H9 (cell line): ENCODE data around the gene PCSK9. TPM values are rescaled to one million over a fixed set of nuclear protein-coding genes. Genes with fewer than 3 reads are reported as not detected.

Experiments
- DNase-seq: peaks from one replicate; pipeline ENCODE4 v3.0.0-alpha.2; 2017
- H2AFZ ChIP-seq: one replicate; pipeline ENCODE4 v1.6.1; 2013; ENCODE audit warnings: mild to moderate bottlenecking, low read length, control low read depth, moderate library complexity
- H2AK5ac ChIP-seq: 2 replicates; pipeline ENCODE4 v1.6.1; 2013; ENCODE audit warnings: low read length, control low read depth, mixed read lengths; ENCODE audit not compliant: insufficient read length
- H2BK120ac ChIP-seq: one replicate; pipeline ENCODE4 v1.6.1; 2013; ENCODE audit warnings: low read depth, mild to moderate bottlenecking, low read length, control low read depth, inconsistent platforms; ENCODE audit not compliant: poor library complexity, severe bottlenecking
- H2BK12ac ChIP-seq: 2 replicates; pipeline ENCODE4 v1.6.1; 2013; ENCODE audit warnings: low read length, control low read depth, mixed read lengths, low read depth; ENCODE audit not compliant: insufficient read length
- H2BK15ac ChIP-seq: 2 replicates; pipeline ENCODE4 v1.6.1; 2013; ENCODE audit warnings: low read depth, low read length, control low read depth
- H2BK20ac ChIP-seq: one replicate; pipeline ENCODE4 v1.6.1; 2013; ENCODE audit warnings: low read depth, mild to moderate bottlenecking, low read length, control low read depth, inconsistent platforms; ENCODE audit not compliant: poor library complexity, severe bottlenecking
- H2BK5ac ChIP-seq: 2 replicates; pipeline ENCODE4 v1.6.1; 2013; ENCODE audit warnings: low read length, control low read depth, mixed read lengths; ENCODE audit not compliant: insufficient read length
- H3K14ac ChIP-seq: 2 replicates; pipeline ENCODE4 v1.6.1; 2013; ENCODE audit warnings: low read length, control low read depth; ENCODE audit not compliant: insufficient read depth
- H3K18ac ChIP-seq: 2 replicates; pipeline ENCODE4 v1.6.1; 2013; ENCODE audit warnings: low read depth, mild to moderate bottlenecking, mixed read lengths, low read length, control low read depth; ENCODE audit not compliant: insufficient read length
- H3K23ac ChIP-seq: 2 replicates; pipeline ENCODE4 v1.6.1; 2013; ENCODE audit warnings: low read length, control low read depth, mixed read lengths, low read depth; ENCODE audit not compliant: insufficient read length
- H3K23me2 ChIP-seq: 2 replicates; pipeline ENCODE4 v1.6.1; 2013; ENCODE audit warnings: low read depth, mild to moderate bottlenecking, mixed read lengths, low read length, control low read depth; ENCODE audit not compliant: insufficient read length, poor library complexity, severe bottlenecking
- H3K27ac ChIP-seq: 2 replicates; pipeline ENCODE4 v1.5.1; 2013; ENCODE audit warnings: low read length, control low read depth, mixed read lengths, low read depth; ENCODE audit not compliant: insufficient read length
- H3K27me3 ChIP-seq: 2 replicates; pipeline ENCODE4 v1.6.1; 2013; ENCODE audit warnings: low read length, control low read depth, inconsistent platforms; ENCODE audit not compliant: insufficient read depth
- H3K4ac ChIP-seq: 2 replicates; pipeline ENCODE4 v1.6.1; 2013; ENCODE audit warnings: low read depth, mild to moderate bottlenecking, control low read depth, inconsistent platforms, low read length, moderate library complexity
- H3K4me1 ChIP-seq: 2 replicates; pipeline ENCODE4 v1.6.1; 2013; ENCODE audit warnings: low read length, control low read depth, inconsistent platforms; ENCODE audit not compliant: insufficient read depth
- H3K4me2 ChIP-seq: 2 replicates; pipeline ENCODE4 v1.6.1; 2013; ENCODE audit warnings: low read length, control low read depth, mixed read lengths; ENCODE audit not compliant: insufficient read length, insufficient read depth
- H3K56ac ChIP-seq: 2 replicates; pipeline ENCODE4 v1.6.1; 2013; ENCODE audit warnings: low read depth, mild to moderate bottlenecking, mixed read lengths, low read length, control low read depth; ENCODE audit not compliant: insufficient read length
- H3K79me1 ChIP-seq: 2 replicates; pipeline ENCODE4 v1.6.1; 2013; ENCODE audit warnings: low read depth, mild to moderate bottlenecking, moderate library complexity, low read length, control low read depth, inconsistent platforms; ENCODE audit not compliant: insufficient read depth, poor library complexity, severe bottlenecking
- H3K79me2 ChIP-seq: 2 replicates; pipeline ENCODE4 v1.6.1; 2013; ENCODE audit warnings: low read length, control low read depth, inconsistent platforms; ENCODE audit not compliant: insufficient read depth
- H3K9ac ChIP-seq: 2 replicates; pipeline ENCODE4 v1.6.1; 2013; ENCODE audit warnings: low read length, control low read depth, mixed read lengths; ENCODE audit not compliant: insufficient read length; ENCODE audit errors: extremely low read depth
- H3K9me3 ChIP-seq: one replicate; pipeline ENCODE4 v1.6.1; 2013; ENCODE audit warnings: low read depth, low read length, inconsistent platforms; ENCODE audit not compliant: control insufficient read depth
- H3T11ph ChIP-seq: one replicate; pipeline ENCODE4 v1.6.1; 2013; ENCODE audit warnings: mild to moderate bottlenecking, low read length, control low read depth, inconsistent platforms
- H4K20me1 ChIP-seq: one replicate; pipeline ENCODE4 v1.6.1; 2013; ENCODE audit not compliant: control insufficient read depth, insufficient read length, insufficient read depth
- H4K5ac ChIP-seq: 2 replicates; pipeline ENCODE4 v1.6.1; 2013; ENCODE audit warnings: low read depth, mild to moderate bottlenecking, mixed read lengths, low read length, control low read depth; ENCODE audit not compliant: insufficient read length
- H4K8ac ChIP-seq: replicated peaks from 2 replicates; pipeline ENCODE4 v1.6.1; 2013; ENCODE audit warnings: low read length, control low read depth, mixed read lengths, low read depth; ENCODE audit not compliant: insufficient read length
- H4K91ac ChIP-seq: 2 replicates; pipeline ENCODE4 v1.6.1; 2013; ENCODE audit warnings: low read depth, mild to moderate bottlenecking, moderate library complexity, mixed read lengths, low read length, control low read depth; ENCODE audit not compliant: insufficient read length
- H3K27ac Mint-ChIP-seq, 3 experiments: 2 replicates in 2 of 3; 3 replicates in 1 of 3; pipeline ENCODE4 v1.8.0; 2020 to 2021; ENCODE audit warnings: mixed read lengths in 3 of 3, mild to moderate bottlenecking in 1 of 3, moderate library complexity in 1 of 3
- H3K27me3 Mint-ChIP-seq: 2 replicates; pipeline ENCODE4 v1.8.0; 2021; ENCODE audit warnings: low read depth, mild to moderate bottlenecking, moderate library complexity, mixed read lengths
- H3K36me3 Mint-ChIP-seq, 3 experiments: 2 replicates in 2 of 3; 3 replicates in 1 of 3; pipeline ENCODE4 v1.8.0; 2020 to 2021; ENCODE audit warnings: low read depth in 3 of 3, mixed read lengths in 3 of 3; ENCODE audit not compliant: insufficient read depth in 1 of 3
- H3K4me1 Mint-ChIP-seq, 2 experiments: 2 replicates each; pipeline ENCODE4 v1.8.0; 2020; ENCODE audit warnings: mixed read lengths in 2 of 2
- H3K4me3 Mint-ChIP-seq, 2 experiments: 2 replicates in 1 of 2; 3 replicates in 1 of 2; pipeline ENCODE4 v1.8.0; 2020 to 2021; ENCODE audit warnings: mild to moderate bottlenecking in 2 of 2, mixed read lengths in 2 of 2, moderate library complexity in 1 of 2
- H3K9me3 Mint-ChIP-seq, 2 experiments: 2 replicates in 1 of 2; 3 replicates in 1 of 2; pipeline ENCODE4 v1.8.0; 2020; ENCODE audit warnings: mild to moderate bottlenecking in 2 of 2, mixed read lengths in 2 of 2, moderate library complexity in 1 of 2
- WGBS: extraction: QIAGEN DNeasy Blood & Tissue Kit; methylation state at CpG from one replicate; pipeline ENCODE4 v1.1.7; 2013; ENCODE audit warnings: missing lambda C conversion rate, low lambda C conversion rate, mixed read lengths; ENCODE audit not compliant: insufficient read length; ENCODE audit errors: extremely low coverage; 5-methylcytosine and 5-hydroxymethylcytosine counted together
- total RNA-seq: library from RNA; stranded (reverse); gene quantifications from 2 replicates; pipeline ENCODE4 v1.2.1, GENCODE V29; 2021
- TF ChIP-seq, protein P1 (sequence below): fragments of 200-600 bp; sonication (generic); conservative IDR thresholded peaks from 3 replicates; pipeline ENCODE4 v1.8.0; 2021; ENCODE audit warnings: antibody characterized with exemption, mild to moderate bottlenecking

Gene PCSK9
- total RNA-seq, 1 experiment from 2014 or later: 75.1 TPM

DNA sequence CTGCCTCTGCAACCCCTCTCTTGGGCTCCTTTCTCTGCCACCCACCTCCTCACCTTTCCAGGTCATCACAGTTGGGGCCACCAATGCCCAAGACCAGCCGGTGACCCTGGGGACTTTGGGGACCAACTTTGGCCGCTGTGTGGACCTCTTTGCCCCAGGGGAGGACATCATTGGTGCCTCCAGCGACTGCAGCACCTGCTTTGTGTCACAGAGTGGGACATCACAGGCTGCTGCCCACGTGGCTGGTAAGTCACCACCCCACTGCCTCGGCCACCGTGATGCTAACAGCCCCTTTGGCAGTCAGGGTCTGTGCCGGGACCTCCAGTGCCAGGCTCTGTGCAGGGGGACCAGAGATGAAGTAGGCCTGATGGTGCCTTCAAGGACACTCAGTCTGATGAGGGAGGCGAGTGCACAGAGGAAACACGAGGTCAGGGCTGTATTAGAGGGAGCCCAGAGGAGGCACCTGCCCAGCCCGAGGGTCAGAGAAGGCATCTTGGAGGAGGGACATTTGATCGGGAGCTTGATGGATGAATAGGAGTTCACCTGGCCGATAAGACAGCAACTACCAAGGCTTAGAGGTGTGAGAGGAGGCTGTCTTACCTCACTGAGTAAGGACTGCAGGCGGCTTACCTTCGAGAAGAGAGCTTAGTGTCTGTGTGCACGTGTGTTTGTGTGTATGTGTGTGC is 18.1 kb downstream of the PCSK9 start:
- no peak overlapping the region for H3K4me2 ChIP-seq
- no peak overlapping the region for H3K23ac ChIP-seq
- H3K27me3 Mint-ChIP-seq: no peaks in the 10 kb centered on the region
- no peaks in the 10 kb centered on the region for H3K9me3 Mint-ChIP-seq
- H3K23me2 ChIP-seq: no peaks in the 10 kb centered on the region
- no peak overlapping the region for H4K91ac ChIP-seq
- no peak overlapping the region for H3K4ac ChIP-seq
- H3K4me1 ChIP-seq: no peaks in the 10 kb centered on the region
- no peak overlapping the region; the same call in 1 of the 2 replicates for H3K14ac ChIP-seq
- H3K18ac ChIP-seq: no peak overlapping the region
- no peak overlapping the region for H2BK15ac ChIP-seq
- peaks cover 4% of the 10 kb centered on the region for H4K20me1 ChIP-seq
- no peaks in the 10 kb centered on the region for H3K4me1 Mint-ChIP-seq
- no peak overlapping the region for H3T11ph ChIP-seq
- no peak overlapping the region; a peak in 1 of 5 replicates for H3K4me3 Mint-ChIP-seq
- no peak overlapping the region for H2BK120ac ChIP-seq
- no peak overlapping the region for H3K56ac ChIP-seq
- H4K5ac ChIP-seq: no peak overlapping the region
- H3K27me3 ChIP-seq: no peaks in the 10 kb centered on the region
- no peak overlapping the region for H3K9ac ChIP-seq
- TF ChIP-seq, protein P1, sequence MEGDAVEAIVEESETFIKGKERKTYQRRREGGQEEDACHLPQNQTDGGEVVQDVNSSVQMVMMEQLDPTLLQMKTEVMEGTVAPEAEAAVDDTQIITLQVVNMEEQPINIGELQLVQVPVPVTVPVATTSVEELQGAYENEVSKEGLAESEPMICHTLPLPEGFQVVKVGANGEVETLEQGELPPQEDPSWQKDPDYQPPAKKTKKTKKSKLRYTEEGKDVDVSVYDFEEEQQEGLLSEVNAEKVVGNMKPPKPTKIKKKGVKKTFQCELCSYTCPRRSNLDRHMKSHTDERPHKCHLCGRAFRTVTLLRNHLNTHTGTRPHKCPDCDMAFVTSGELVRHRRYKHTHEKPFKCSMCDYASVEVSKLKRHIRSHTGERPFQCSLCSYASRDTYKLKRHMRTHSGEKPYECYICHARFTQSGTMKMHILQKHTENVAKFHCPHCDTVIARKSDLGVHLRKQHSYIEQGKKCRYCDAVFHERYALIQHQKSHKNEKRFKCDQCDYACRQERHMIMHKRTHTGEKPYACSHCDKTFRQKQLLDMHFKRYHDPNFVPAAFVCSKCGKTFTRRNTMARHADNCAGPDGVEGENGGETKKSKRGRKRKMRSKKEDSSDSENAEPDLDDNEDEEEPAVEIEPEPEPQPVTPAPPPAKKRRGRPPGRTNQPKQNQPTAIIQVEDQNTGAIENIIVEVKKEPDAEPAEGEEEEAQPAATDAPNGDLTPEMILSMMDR: no peak
- no peak overlapping the region for H3K27ac ChIP-seq
- H2AFZ ChIP-seq: no peak overlapping the region
- peak overlapping the region in 2 of 3 experiments; percentile 22 to 48; a peak in 2 of 7 replicates for H3K27ac Mint-ChIP-seq
- H2BK5ac ChIP-seq: no peak overlapping the region
- H2BK20ac ChIP-seq: no peak overlapping the region
- H3K79me2 ChIP-seq: no peaks in the 10 kb centered on the region
- no peak overlapping the region for H2BK12ac ChIP-seq
- DNase-seq: peak; percentile 25
- no peaks in the 10 kb centered on the region for H3K79me1 ChIP-seq
- no peaks in the 10 kb centered on the region for H3K9me3 ChIP-seq
- WGBS: no CpG with 5 or more reads among the region's 15 CpGs
- no peak overlapping the region for H2AK5ac ChIP-seq
- H4K8ac ChIP-seq: no peak overlapping the region
- peaks cover 16 to 73% (median 40%) of the 10 kb centered on the region in 3 experiments; a peak in 6 of 7 replicates for H3K36me3 Mint-ChIP-seq
